22Rv1 (cell line): ENCODE measurements around the gene NEK2.
"Not testable (repeated sequence)": the region's sequence is repeated elsewhere in the genome, so short reads cannot be mapped to it uniquely, and the experiment has no call there.

Experiments used
- H3K27ac ChIP-seq: fragments of 450-650 bp; 2 replicates; pipeline ENCODE4 v1.5.1; 2017
- CTCF ChIP-seq: fragments of 450-650 bp; IDR thresholded peaks from 2 replicates; pipeline ENCODE4 v1.5.1; 2017; ENCODE audit warnings: mild to moderate bottlenecking
- ZFX ChIP-seq: fragments of 450-650 bp; IDR thresholded peaks from 2 replicates; pipeline ENCODE4 v1.6.1; 2017; ENCODE audit warnings: antibody characterized with exemption, borderline replicate concordance

The NEK2 gene

DNA sequence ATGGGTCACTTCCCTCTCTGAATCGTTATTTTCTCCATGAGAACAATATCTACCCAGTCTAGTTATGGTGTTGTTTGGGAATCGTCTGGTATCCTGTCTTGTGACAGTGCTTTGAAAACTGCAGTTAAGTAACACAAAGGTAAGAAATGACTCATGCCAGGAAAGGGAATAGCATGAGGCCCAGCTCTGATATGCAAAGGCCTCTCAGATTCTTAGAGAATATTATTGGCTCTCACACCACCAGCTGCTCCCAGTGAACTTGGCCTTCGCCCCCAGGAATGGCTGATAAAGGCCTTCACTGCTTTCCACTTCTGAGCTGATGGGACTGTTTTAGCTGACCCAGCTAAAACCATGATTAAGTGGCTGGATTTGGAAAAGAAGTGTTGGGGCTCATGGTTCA is 27.1 kb downstream of the NEK2 start:
- no peak overlapping the region for H3K27ac ChIP-seq
- TF ChIP-seq CTCF (no peak), ZFX (no peak)

GRCh38 chr1:211647711-211648121 is 27.7 kb downstream of the NEK2 start:
- H3K27ac ChIP-seq = no peak overlapping the region
- TF ChIP-seq ZFX (no peak), CTCF (no peak)

GRCh38 chr1:211646566-211646965 is 28.9 kb downstream of the NEK2 start:
- TF ChIP-seq ZFX (no peak), CTCF (no peak)
- no peak overlapping the region for H3K27ac ChIP-seq

DNA sequence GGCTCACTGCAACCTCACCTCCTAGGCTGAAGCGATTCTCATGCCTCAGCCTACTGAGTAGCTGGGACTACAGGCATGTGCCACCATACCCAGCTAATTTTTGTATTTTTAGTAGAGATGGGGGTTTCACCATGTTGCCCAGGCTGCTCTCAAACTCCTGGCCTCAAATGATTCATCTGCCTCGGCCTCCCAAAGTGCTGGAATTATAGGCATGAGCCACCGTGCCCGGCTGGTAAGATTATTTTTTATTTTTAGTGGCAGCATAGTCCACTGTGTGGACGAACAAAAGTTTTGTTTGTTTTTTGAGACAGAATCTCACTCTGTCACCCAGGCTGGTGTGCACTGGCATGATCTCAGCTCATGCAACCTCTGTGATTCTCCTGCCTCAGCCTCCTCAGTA is 29.8 kb downstream of the NEK2 start:
- H3K27ac ChIP-seq = not testable (repeated sequence)

DNA sequence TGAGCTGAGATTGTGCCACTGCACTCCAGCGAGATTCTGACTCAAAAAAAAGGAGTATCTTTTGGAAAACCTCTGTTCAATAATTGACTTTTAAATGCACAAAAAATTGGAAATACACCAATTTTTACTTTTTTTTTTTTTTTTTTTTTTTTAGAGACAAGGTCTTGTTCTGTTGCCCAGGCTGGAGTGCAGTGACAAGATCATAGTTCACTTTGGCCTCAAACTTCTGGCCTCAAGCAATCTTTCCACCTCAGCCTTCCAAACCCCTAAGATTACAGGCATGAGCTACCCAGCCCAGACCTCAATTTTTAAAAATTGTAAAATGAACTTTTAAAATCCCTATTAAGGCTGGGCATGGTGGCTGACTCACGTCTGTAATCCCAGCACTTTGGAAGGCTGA is 30.8 kb downstream of the NEK2 start:
- TF ChIP-seq CTCF (no peak), ZFX (no peak)
- peak overlapping the region; percentile 77 for H3K27ac ChIP-seq

GRCh38 chr1:211643324-211644212 is 31.9 kb downstream of the NEK2 start:
- H3K27ac ChIP-seq = peak overlapping the region; percentile 77
- no peak for TF ChIP-seq ZFX

- TF ChIP-seq ZFX = no peak
- TF ChIP-seq CTCF = no peak
- peak overlapping the region; percentile 77 for H3K27ac ChIP-seq
Observed at GRCh38 chr1:211642870-211643269, 32.6 kb downstream of the NEK2 start.

- H3K27ac ChIP-seq = no peak overlapping the region
- TF ChIP-seq CTCF (no peak), ZFX (no peak)
Observed at GRCh38 chr1:211641942-211642341, 33.5 kb downstream of the NEK2 start.
